SU-DHL-6 (cell line): ENCODE results near the gene KIAA0586.

Experiments
- H2AFZ ChIP-seq: fragments of 200-600 bp; sonication (generic); 2 replicates; pipeline ENCODE4 v1.6.1; 2014; ENCODE audit warnings: low read depth, mild to moderate bottlenecking, moderate library complexity, mixed read lengths, antibody characterized with exemption, low read length; ENCODE audit not compliant: severe bottlenecking
- H3F3A ChIP-seq: fragments of 200-600 bp; shearing (Covaris generic); 2 replicates; pipeline ENCODE4 v1.6.0; 2016; ENCODE audit warnings: antibody characterized with exemption, mild to moderate bottlenecking; ENCODE audit not compliant: insufficient read depth
- H3K27ac ChIP-seq: fragments of 200-600 bp; sonication (generic); 2 replicates; pipeline ENCODE4 v1.5.1; 2016; ENCODE audit warnings: low read depth, mild to moderate bottlenecking, low read length, moderate library complexity, mixed read lengths
- H3K27me3 ChIP-seq: fragments of 200-600 bp; sonication (generic), shearing (Covaris generic); 2 replicates; pipeline ENCODE4 v1.6.0; 2014; ENCODE audit warnings: mild to moderate bottlenecking, low read length
- H3K36me3 ChIP-seq: fragments of 200-600 bp; sonication (generic); 2 replicates; pipeline ENCODE4 v1.6.1; 2014; ENCODE audit warnings: mild to moderate bottlenecking, low read length, mixed read lengths
- H3K4me2 ChIP-seq: fragments of 300-600, 200-600 bp; shearing (Covaris generic), sonication (generic); 2 replicates; pipeline ENCODE4 v1.6.0; 2014; ENCODE audit warnings: low read length, low read depth, mild to moderate bottlenecking; ENCODE audit not compliant: poor library complexity, severe bottlenecking
- H3K4me3 ChIP-seq: fragments of 200-600 bp; sonication (generic); 2 replicates; pipeline ENCODE4 v1.5.1; 2014; ENCODE audit warnings: antibody characterized with exemption, low read length, mild to moderate bottlenecking, mixed read lengths; ENCODE audit not compliant: insufficient read depth, poor library complexity, severe bottlenecking
- H3K79me2 ChIP-seq: fragments of 200-600 bp; sonication (generic); 2 replicates; pipeline ENCODE4 v1.6.1; 2014; ENCODE audit warnings: mild to moderate bottlenecking, low read length, moderate library complexity; ENCODE audit not compliant: insufficient read depth
- H3K9ac ChIP-seq: fragments of 200-600 bp; sonication (generic); 2 replicates; pipeline ENCODE4 v1.7.0; 2014; ENCODE audit warnings: mild to moderate bottlenecking, low read length
- H3K9me2 ChIP-seq: fragments of 200-600 bp; sonication (generic); replicated peaks from 2 replicates; pipeline ENCODE4 v1.6.1; 2014; ENCODE audit warnings: low read length; ENCODE audit not compliant: insufficient read depth
- H3K9me3 ChIP-seq: fragments of 200-600 bp; sonication (generic); 2 replicates; pipeline ENCODE4 v1.6.1; 2014; ENCODE audit warnings: low read length, mixed read lengths; ENCODE audit not compliant: insufficient read depth
- H4K20me1 ChIP-seq: fragments of 200-600 bp; sonication (generic); 2 replicates; pipeline ENCODE4 v1.6.1; 2014; ENCODE audit warnings: low read depth, mild to moderate bottlenecking, antibody characterized with exemption, low read length, moderate library complexity, mixed read lengths
- EZH2phosphoT487 ChIP-seq: fragments of 200-600 bp; sonication (generic), shearing (Covaris generic); conservative IDR thresholded peaks from 2 replicates; pipeline ENCODE4 v1.6.1; 2018; ENCODE audit warnings: mild to moderate bottlenecking, antibody characterized with exemption, low read length, moderate library complexity, mixed read lengths
- TF ChIP-seq, protein P1 (sequence below): fragments of 200-600 bp; sonication (generic); IDR thresholded peaks from one replicate; pipeline ENCODE4 v1.5.1; 2017; ENCODE audit warnings: antibody characterized with exemption, mild to moderate bottlenecking, low read length, moderate library complexity; ENCODE audit not compliant: insufficient read depth, poor library complexity, severe bottlenecking

The KIAA0586 gene

GRCh38 chr14:58427281-58428117 is at the start of gene KIAA0586, which contains the start of gene TIMM9:
KIAA0586 (plus strand) TSS chr14:58427719; CDS start chr14:58428265, 546 bp downstream.
TIMM9 (minus strand) TSS chr14:58427531; CDS start chr14:58411945, 15,586 bp downstream.
- Histone ChIP-seq H3K4me2 (peak within 1 kb of the TSS; percentile 98), H3K9me2 (no peaks in the 10 kb centered on the region), H3K79me2 (peaks cover 46% of the 10 kb centered on the region), H3F3A (peaks cover 21% of the 10 kb centered on the region), H3K4me3 (peak within 1 kb of the TSS; percentile 98), H3K27ac (peak within 1 kb of the TSS; percentile 98), H4K20me1 (no peaks in the 10 kb centered on the region), H3K9ac (peak within 1 kb of the TSS; percentile 96), H2AFZ (peak within 1 kb of the TSS; percentile 99), H3K36me3 (peaks cover 8% of the 10 kb centered on the region), H3K9me3 (no peaks in the 10 kb centered on the region), H3K27me3 (no peaks in the 10 kb centered on the region)
- TF ChIP-seq EZH2phosphoT487, result no peak
- TF ChIP-seq, protein P1, sequence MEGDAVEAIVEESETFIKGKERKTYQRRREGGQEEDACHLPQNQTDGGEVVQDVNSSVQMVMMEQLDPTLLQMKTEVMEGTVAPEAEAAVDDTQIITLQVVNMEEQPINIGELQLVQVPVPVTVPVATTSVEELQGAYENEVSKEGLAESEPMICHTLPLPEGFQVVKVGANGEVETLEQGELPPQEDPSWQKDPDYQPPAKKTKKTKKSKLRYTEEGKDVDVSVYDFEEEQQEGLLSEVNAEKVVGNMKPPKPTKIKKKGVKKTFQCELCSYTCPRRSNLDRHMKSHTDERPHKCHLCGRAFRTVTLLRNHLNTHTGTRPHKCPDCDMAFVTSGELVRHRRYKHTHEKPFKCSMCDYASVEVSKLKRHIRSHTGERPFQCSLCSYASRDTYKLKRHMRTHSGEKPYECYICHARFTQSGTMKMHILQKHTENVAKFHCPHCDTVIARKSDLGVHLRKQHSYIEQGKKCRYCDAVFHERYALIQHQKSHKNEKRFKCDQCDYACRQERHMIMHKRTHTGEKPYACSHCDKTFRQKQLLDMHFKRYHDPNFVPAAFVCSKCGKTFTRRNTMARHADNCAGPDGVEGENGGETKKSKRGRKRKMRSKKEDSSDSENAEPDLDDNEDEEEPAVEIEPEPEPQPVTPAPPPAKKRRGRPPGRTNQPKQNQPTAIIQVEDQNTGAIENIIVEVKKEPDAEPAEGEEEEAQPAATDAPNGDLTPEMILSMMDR, result no peak

DNA sequence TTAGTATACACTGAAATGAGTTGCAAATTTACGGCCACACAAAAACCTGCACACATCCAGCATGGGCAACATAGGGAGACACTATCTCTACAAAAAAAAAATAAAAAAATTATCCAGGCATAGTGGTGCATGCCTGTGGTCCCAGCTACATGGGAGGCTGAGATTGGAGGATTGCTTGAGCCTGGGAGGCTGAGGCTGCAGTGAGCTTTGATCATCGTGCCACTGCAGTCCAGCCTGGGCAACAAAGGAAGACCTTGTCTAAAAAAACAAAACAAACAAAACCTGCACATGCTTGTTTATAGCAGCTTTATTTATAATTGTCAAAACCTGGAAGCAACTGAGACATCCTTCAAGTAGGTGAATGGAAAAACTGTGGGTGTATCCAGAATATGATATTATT is 36.7 kb upstream of the KIAA0586 start:
- Histone ChIP-seq H3K4me2 (no peak overlapping the region), H3K4me3 (no peak overlapping the region), H3K9ac (no peak overlapping the region), H3K36me3 (no peaks in the 10 kb centered on the region), H3F3A (no peaks in the 10 kb centered on the region), H2AFZ (no peak overlapping the region), H3K9me3 (no peaks in the 10 kb centered on the region), H3K27ac (no peak overlapping the region), H3K9me2 (no peaks in the 10 kb centered on the region), H3K27me3 (no peaks in the 10 kb centered on the region), H3K79me2 (no peaks in the 10 kb centered on the region), H4K20me1 (no peaks in the 10 kb centered on the region)
- TF ChIP-seq, protein P1, result no peak
- no peak for TF ChIP-seq EZH2phosphoT487

DNA sequence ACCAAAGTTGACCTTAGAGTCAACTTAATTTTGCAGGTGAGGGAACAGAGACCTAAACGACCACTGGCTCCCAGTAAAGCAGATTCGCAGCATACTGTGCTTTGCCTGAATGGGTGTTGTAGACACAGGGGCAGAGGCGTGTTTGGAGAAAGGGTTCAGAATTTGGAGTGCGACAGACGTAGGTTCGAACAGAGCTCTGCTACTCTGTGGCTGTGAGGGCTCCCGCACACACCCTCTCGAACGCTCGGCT is 32.0 kb upstream of the KIAA0586 start:
- Histone ChIP-seq H3F3A (peaks cover 3% of the 10 kb centered on the region), H3K9me2 (no peaks in the 10 kb centered on the region), H3K4me3 (peak overlapping the region; percentile 54), H3K9me3 (no peaks in the 10 kb centered on the region), H4K20me1 (no peaks in the 10 kb centered on the region), H3K9ac (peak overlapping the region; percentile 64), H3K36me3 (no peaks in the 10 kb centered on the region), H3K27me3 (no peaks in the 10 kb centered on the region), H2AFZ (peak overlapping the region; percentile 99), H3K79me2 (no peaks in the 10 kb centered on the region), H3K27ac (no peak overlapping the region), H3K4me2 (peak overlapping the region; percentile 66)
- TF ChIP-seq, protein P1, result no peak
- TF ChIP-seq EZH2phosphoT487, result no peak
